ENCODE measurements around the gene TMEM187.

TMEM187 gene

DNA sequence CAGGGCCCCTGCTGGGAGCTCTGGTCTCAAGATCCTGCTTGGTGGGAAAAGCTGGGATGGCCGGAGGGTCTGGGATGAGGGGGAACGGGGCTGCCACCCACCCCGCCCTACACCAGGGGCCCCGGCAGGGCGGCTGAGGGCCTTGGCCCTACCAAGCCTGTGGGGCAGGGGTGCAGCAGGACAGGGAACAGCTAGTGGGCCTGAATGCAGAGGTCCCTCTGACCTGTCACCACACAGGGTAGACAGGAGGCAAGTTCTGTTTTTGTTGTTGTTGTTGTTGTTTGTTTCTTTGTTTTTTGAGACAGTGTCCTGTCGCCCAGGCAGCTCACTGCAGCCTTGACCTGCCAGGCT lies 27.8 kb upstream of the TMEM187 start:
- TF ChIP-seq, protein P1, sequence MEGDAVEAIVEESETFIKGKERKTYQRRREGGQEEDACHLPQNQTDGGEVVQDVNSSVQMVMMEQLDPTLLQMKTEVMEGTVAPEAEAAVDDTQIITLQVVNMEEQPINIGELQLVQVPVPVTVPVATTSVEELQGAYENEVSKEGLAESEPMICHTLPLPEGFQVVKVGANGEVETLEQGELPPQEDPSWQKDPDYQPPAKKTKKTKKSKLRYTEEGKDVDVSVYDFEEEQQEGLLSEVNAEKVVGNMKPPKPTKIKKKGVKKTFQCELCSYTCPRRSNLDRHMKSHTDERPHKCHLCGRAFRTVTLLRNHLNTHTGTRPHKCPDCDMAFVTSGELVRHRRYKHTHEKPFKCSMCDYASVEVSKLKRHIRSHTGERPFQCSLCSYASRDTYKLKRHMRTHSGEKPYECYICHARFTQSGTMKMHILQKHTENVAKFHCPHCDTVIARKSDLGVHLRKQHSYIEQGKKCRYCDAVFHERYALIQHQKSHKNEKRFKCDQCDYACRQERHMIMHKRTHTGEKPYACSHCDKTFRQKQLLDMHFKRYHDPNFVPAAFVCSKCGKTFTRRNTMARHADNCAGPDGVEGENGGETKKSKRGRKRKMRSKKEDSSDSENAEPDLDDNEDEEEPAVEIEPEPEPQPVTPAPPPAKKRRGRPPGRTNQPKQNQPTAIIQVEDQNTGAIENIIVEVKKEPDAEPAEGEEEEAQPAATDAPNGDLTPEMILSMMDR (IDR thresholded peaks at IDR 0.05; ENCODE audit: borderline replicate concordance, insufficient read depth, low read depth, low read length): no peak
- peak overlapping the region; percentile 27 for H3K4me3 ChIP-seq (ENCODE audit: low read depth, low read length)

DNA sequence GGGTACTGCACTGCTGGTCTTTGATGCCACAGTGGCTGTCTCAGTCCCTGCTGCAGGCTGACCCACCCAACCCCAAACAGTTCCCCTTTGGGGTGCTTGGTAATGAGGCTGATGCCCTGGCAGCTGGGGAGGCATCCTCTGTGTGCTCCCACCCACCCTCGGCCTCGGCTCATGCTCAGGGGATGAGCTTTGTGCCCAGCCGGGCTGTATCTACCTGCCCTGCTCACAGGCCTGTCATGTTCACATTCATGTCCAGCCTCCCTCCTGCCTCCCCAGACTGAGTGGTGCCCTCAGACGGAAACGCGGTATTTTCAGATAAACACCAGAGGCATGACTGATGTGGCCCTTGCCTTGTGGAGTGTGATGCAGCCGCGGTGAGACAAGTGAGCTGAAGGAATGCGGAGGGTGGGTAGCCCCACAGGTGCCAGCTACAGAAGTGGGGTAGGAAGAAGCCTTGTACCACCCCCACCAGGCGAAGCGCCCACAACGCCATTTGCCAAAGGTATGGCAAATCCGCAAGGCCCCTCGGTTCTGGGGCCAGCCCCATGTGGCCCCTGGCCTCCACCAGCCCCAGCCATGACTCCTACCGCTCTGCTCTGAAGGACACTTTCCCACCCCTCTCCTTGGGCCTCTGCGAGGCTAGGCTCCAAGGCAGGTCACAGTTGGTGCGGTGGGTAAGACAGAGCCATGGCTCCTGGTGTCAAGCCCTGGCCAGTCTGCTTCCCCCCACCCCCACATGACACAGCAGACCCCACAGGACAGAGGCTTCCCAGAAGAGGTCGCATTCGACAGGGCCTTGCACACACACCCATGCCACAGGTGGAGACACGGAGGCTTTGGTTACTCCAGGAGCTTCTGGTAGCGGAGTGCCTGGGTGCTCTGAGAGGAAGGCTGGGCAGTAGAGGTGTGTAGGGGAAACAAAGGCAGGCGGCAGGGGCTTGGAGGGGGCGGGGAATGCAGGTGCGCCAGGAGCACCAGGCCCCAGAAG lies 26.3 kb upstream of the TMEM187 start:
- TF ChIP-seq, protein P1 (IDR thresholded peaks at IDR 0.05; ENCODE audit: borderline replicate concordance, insufficient read depth, low read depth, low read length): no peak
- no peak overlapping the region for H3K4me3 ChIP-seq (ENCODE audit: low read depth, low read length)

DNA sequence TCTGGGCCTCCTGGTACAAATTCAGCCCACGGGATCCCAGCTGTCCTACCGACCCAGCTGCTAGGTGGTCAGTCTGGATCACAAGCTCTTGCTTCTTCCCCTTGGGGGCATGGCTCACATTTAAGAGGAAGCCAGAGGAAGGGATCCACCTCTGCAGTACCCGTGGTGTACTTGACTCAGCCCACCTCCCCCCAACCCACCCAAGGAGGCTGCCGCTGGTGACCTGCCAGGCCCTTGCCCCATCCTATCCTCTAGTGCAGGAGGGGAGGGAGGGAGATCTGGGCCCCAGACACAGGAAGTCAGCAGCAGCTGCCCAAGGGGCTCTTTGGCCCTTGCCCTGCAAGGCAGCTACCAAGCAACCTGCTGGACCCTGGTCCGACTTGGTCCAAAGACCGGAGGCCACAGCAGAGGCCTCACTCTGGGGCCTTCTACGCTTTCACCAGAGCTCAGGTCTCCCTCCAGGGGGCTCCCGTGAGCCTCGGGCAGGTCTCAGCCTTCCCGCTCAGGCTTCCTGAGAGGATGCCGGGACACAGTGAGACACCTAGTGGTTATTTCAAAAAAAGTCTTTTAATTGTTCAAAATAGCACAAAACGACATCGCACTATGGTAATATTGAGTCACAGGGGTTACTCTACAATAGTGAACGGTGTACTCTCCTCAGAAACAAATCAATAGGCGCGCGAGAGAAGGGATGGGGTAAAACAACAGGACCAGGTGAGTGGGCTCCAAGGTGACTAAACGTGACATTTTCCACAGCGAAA lies 25.4 kb upstream of the TMEM187 start:
- TF ChIP-seq, protein P1 (IDR thresholded peaks at IDR 0.05; ENCODE audit: borderline replicate concordance, insufficient read depth, low read depth, low read length): peak; percentile 93
- H3K4me3 ChIP-seq (ENCODE audit: low read depth, low read length): no peak overlapping the region

GRCh38 chrX:153948002-153948466 lies 24.5 kb upstream of the TMEM187 start:
- TF ChIP-seq, protein P1 (IDR thresholded peaks at IDR 0.05; ENCODE audit: borderline replicate concordance, insufficient read depth, low read depth, low read length): no peak

DNA sequence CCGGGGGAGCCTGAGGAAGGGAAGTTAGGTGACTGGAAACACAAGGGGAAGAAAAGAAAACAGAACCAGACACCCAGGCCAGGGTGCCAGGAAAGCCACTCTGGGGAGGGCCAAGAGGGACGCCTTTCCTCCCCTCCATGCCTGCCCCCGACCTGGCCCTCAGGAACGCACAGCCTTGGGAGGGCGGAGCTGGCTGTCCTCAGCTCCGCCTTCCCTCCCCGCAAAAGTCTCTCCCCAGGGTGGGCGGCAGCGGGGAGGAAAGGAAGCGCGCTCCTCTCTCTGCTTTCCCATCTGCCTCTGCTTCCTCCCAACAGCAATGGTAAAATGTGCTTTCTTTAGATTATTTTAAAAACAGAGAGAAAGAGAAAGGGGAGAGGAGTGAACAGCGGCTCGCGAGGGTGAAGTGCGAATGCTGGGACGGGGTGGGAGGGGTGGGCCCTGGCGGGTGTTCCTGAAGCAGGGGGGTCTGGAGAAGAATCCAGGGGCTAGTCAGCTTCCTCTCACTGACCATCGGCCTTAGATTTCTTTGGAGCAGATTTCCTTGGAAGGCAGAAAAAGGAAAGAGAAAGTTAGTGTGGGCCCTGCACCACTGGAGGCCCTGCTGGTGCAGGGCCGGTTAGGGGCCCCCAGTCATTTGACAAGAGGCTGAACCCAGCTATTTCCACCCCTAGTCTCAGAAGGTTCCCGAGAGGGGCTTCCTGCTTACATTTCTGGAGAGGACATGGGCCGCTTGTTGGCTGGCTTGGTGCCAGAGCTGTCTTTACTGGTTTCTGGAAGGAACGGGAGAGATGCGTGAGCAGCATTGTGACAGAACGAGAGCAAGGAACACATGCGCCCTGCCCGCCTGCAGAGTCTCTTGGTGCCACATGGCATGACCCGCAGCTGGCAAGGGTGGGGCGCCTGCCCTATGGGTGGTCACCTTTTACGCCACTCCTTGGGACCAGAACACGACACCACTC lies 23.4 kb upstream of the TMEM187 start:
- H3K4me3 ChIP-seq (ENCODE audit: low read depth, low read length): no peak overlapping the region
- TF ChIP-seq, protein P1 (IDR thresholded peaks at IDR 0.05; ENCODE audit: borderline replicate concordance, insufficient read depth, low read depth, low read length): no peak

More at GRCh38 chrX:153948002-153948466, 24.5 kb upstream of the TMEM187 start:
- no peak overlapping the region for H3K4me3 ChIP-seq (ENCODE audit: low read depth, low read length)

GRCh38 chrX:153950127-153950526 lies 22.4 kb upstream of the TMEM187 start:
- TF ChIP-seq, protein P1 (IDR thresholded peaks at IDR 0.05; ENCODE audit: borderline replicate concordance, insufficient read depth, low read depth, low read length): no peak
- H3K4me3 ChIP-seq (ENCODE audit: low read depth, low read length): no peak overlapping the region

Measured in GM12875 (cell line).